WTC11 (cell line): ENCODE data around the gene ACTN1. TPM values are rescaled to one million over a fixed set of nuclear protein-coding genes. Genes with fewer than 3 reads are reported as not detected.
A peak's percentile ranks its signal among the peaks of the same experiment; 100 is the strongest.

ENCODE experiments used
- ATAC-seq: fragments of 200-7000 bp; cut with Tn5 transposase; 2 replicates; pipeline ENCODE4 v1.10.0; 2021; ENCODE audit warnings: mild to moderate bottlenecking, moderate library complexity
- CTCF ChIA-PET: fragments of 300-600 bp; sonication (Branson Sonifier 250); formaldehyde crosslinking; loops from one replicate; lab custom pipeline; 2021; ENCODE audit warnings: antibody characterized with exemption; lab: Charles Lee
- POLR2A ChIA-PET: fragments of 350-600 bp; sonication (Branson Sonifier 250); formaldehyde crosslinking; loops from one replicate; lab custom pipeline; 2021; ENCODE audit warnings: antibody characterized with exemption; lab: Charles Lee
- DNase-seq: peaks from one replicate; pipeline ENCODE4 v3.0.0; 2021; ENCODE audit warnings: low spot score
- H3K27ac Mint-ChIP-seq: 2 replicates; pipeline ENCODE4 v1.8.0; 2021; ENCODE audit warnings: mixed read lengths
- H3K27me3 Mint-ChIP-seq: 2 replicates; pipeline ENCODE4 v1.8.0; 2021; ENCODE audit warnings: low read depth, mild to moderate bottlenecking, moderate library complexity, mixed read lengths
- H3K36me3 Mint-ChIP-seq: 2 replicates; pipeline ENCODE4 v1.8.0; 2021; ENCODE audit warnings: mixed read lengths
- H3K4me1 Mint-ChIP-seq: 2 replicates; pipeline ENCODE4 v1.8.0; 2022; ENCODE audit warnings: mixed read lengths
- H3K4me3 Mint-ChIP-seq: 2 replicates; pipeline ENCODE4 v1.8.0; 2021; ENCODE audit warnings: mild to moderate bottlenecking, moderate library complexity, mixed read lengths
- H3K9me3 Mint-ChIP-seq: 2 replicates; pipeline ENCODE4 v1.8.0; 2021; ENCODE audit warnings: mixed read lengths
- ATF1 ChIP-seq: sonication (generic); formaldehyde crosslinking; IDR thresholded peaks from 2 replicates; pipeline ENCODE4 v1.8.1; 2023; ENCODE audit warnings: mild to moderate bottlenecking, moderate library complexity, missing genetic modification reagents
- CBFB ChIP-seq: sonication (generic); formaldehyde crosslinking; IDR thresholded peaks from 2 replicates; pipeline ENCODE4 v1.8.1; 2022; ENCODE audit warnings: mild to moderate bottlenecking, low read depth, missing genetic modification reagents
- ESRRA ChIP-seq: sonication (generic); formaldehyde crosslinking; IDR thresholded peaks from 2 replicates; pipeline ENCODE4 v1.8.1; 2022; ENCODE audit warnings: mild to moderate bottlenecking, missing genetic modification reagents, borderline replicate concordance
- JAZF1 ChIP-seq: fragments of 250-450 bp; sonication (Bioruptor Pico); IDR thresholded peaks from 2 replicates; pipeline ENCODE4 v1.9.0; 2021; ENCODE audit warnings: moderate library complexity, mild to moderate bottlenecking, inconsistent platforms
- MXD4 ChIP-seq: fragments of 250-450 bp; sonication (Bioruptor Pico); IDR thresholded peaks from 2 replicates; pipeline ENCODE4 v1.8.0; 2021; ENCODE audit warnings: mild to moderate bottlenecking, moderate library complexity, borderline replicate concordance
- NR2C2 ChIP-seq: sonication (generic); formaldehyde crosslinking; IDR thresholded peaks from 2 replicates; pipeline ENCODE4 v1.8.0; 2022; ENCODE audit warnings: mild to moderate bottlenecking, missing genetic modification reagents
- PRRX2 ChIP-seq: fragments of 250-450 bp; sonication (Bioruptor Pico); IDR thresholded peaks from 2 replicates; pipeline ENCODE4 v1.8.0; 2021; ENCODE audit warnings: mild to moderate bottlenecking
- TCF7 ChIP-seq: sonication (generic); formaldehyde crosslinking; IDR thresholded peaks from 2 replicates; pipeline ENCODE4 v1.8.0; 2022; ENCODE audit warnings: mild to moderate bottlenecking, low read depth, missing genetic modification reagents, moderate library complexity
- TEAD1 ChIP-seq: sonication (generic); formaldehyde crosslinking; IDR thresholded peaks from 2 replicates; pipeline ENCODE4 v1.8.0; 2022; ENCODE audit warnings: mild to moderate bottlenecking, missing genetic modification reagents
- ZNF281 ChIP-seq: sonication (generic); formaldehyde crosslinking; IDR thresholded peaks from 2 replicates; pipeline ENCODE4 v1.8.0; 2023; ENCODE audit warnings: mild to moderate bottlenecking, missing genetic modification reagents
- ZNF317 ChIP-seq: sonication (generic); formaldehyde crosslinking; IDR thresholded peaks from 2 replicates; pipeline ENCODE4 v1.8.1; 2023; ENCODE audit warnings: low read depth, mild to moderate bottlenecking, moderate library complexity, missing genetic modification reagents, borderline replicate concordance
- ZNF396 ChIP-seq: fragments of 250-450 bp; sonication (Bioruptor Pico); IDR thresholded peaks from 2 replicates; pipeline ENCODE4 v1.8.0; 2021; ENCODE audit warnings: mild to moderate bottlenecking, moderate library complexity, borderline replicate concordance
- ZNF671 ChIP-seq: fragments of 250-450 bp; sonication (Bioruptor Pico); IDR thresholded peaks from 2 replicates; pipeline ENCODE4 v1.8.0; 2021; ENCODE audit warnings: mild to moderate bottlenecking
- total RNA-seq: library from RNA; stranded (reverse); gene quantifications from 3 replicates; pipeline ENCODE4 v1.2.3, GENCODE V29; 2021
- TF ChIP-seq, protein P1 (sequence below): fragments of 250-450 bp; sonication (Bioruptor Pico); IDR thresholded peaks from 2 replicates; pipeline ENCODE4 v1.9.0; 2021; ENCODE audit warnings: mild to moderate bottlenecking, borderline replicate concordance
- TF ChIP-seq, protein P2 (sequence below): fragments of 250-450 bp; sonication (Bioruptor Pico); IDR thresholded peaks from 2 replicates; pipeline ENCODE4 v1.9.0; 2021; ENCODE audit warnings: mild to moderate bottlenecking
- TF ChIP-seq, protein P3 (sequence below): sonication (generic); formaldehyde crosslinking; IDR thresholded peaks from 2 replicates; pipeline ENCODE4 v1.8.0; 2022; ENCODE audit warnings: mild to moderate bottlenecking, missing genetic modification reagents

The ACTN1 gene
- total RNA-seq, 1 experiment from 2014 or later, result 196 TPM

DNA sequence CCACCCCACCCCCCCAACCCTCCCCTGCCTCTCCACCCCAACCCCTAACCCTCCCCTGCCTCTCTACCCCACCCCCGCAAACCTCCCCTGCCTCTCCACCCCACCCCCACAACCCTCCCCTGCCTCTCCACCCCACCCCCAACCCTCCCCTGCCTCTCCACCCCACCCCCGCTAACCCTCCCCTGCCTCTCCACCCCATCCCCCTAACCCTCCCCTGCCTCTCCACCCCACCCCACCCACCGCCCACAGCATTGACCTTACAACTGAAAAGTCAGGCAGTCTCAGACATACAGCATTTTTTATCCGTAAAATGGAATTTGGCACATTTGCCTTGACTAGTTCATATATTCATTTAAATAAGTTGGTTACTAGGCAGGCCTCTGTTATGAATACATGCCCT, 38.6 kb upstream of the ACTN1 start (continued):
- TF ChIP-seq, protein P1, sequence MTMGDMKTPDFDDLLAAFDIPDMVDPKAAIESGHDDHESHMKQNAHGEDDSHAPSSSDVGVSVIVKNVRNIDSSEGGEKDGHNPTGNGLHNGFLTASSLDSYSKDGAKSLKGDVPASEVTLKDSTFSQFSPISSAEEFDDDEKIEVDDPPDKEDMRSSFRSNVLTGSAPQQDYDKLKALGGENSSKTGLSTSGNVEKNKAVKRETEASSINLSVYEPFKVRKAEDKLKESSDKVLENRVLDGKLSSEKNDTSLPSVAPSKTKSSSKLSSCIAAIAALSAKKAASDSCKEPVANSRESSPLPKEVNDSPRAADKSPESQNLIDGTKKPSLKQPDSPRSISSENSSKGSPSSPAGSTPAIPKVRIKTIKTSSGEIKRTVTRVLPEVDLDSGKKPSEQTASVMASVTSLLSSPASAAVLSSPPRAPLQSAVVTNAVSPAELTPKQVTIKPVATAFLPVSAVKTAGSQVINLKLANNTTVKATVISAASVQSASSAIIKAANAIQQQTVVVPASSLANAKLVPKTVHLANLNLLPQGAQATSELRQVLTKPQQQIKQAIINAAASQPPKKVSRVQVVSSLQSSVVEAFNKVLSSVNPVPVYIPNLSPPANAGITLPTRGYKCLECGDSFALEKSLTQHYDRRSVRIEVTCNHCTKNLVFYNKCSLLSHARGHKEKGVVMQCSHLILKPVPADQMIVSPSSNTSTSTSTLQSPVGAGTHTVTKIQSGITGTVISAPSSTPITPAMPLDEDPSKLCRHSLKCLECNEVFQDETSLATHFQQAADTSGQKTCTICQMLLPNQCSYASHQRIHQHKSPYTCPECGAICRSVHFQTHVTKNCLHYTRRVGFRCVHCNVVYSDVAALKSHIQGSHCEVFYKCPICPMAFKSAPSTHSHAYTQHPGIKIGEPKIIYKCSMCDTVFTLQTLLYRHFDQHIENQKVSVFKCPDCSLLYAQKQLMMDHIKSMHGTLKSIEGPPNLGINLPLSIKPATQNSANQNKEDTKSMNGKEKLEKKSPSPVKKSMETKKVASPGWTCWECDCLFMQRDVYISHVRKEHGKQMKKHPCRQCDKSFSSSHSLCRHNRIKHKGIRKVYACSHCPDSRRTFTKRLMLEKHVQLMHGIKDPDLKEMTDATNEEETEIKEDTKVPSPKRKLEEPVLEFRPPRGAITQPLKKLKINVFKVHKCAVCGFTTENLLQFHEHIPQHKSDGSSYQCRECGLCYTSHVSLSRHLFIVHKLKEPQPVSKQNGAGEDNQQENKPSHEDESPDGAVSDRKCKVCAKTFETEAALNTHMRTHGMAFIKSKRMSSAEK, result no peak
- TF ChIP-seq ZNF396 (CRISPR knock-in tag) (no peak), ZNF281 (CRISPR knock-in tag) (no peak)

DNA sequence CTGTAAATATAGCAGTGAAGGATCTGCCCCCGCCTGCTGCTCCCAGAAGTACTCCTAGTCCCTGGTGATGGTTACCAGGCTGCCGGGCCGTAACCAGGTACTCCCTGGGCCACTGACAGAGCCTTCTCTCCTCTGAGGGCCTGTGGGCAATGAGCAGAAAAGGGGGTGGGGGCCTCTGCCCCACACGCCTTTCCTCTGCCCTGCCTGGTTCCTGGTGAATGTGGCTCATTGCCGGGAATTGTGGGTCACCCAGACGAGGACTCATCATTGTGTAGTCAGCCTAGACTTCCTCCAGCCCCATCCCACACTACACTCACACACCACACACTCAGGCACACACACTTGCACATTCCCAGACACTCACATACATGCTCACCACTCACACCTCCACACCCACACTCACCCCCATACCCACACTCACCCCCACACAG, 35.7 kb upstream of the ACTN1 start:
- TF ChIP-seq, protein P2, sequence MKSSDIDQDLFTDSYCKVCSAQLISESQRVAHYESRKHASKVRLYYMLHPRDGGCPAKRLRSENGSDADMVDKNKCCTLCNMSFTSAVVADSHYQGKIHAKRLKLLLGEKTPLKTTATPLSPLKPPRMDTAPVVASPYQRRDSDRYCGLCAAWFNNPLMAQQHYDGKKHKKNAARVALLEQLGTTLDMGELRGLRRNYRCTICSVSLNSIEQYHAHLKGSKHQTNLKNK (CRISPR knock-in tag), result no peak
- no peak for TF ChIP-seq ESRRA (CRISPR knock-in tag)
- TF ChIP-seq MXD4 (CRISPR knock-in tag), result no peak
- no peak for TF ChIP-seq TEAD1
- no peak for TF ChIP-seq ZNF396 (CRISPR knock-in tag)
- TF ChIP-seq ZNF671, result no peak
- no peak for TF ChIP-seq NR2C2 (CRISPR knock-in tag)
- TF ChIP-seq, protein P3, sequence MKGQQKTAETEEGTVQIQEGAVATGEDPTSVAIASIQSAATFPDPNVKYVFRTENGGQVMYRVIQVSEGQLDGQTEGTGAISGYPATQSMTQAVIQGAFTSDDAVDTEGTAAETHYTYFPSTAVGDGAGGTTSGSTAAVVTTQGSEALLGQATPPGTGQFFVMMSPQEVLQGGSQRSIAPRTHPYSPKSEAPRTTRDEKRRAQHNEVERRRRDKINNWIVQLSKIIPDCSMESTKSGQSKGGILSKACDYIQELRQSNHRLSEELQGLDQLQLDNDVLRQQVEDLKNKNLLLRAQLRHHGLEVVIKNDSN (CRISPR knock-in tag), result no peak
- no peak for TF ChIP-seq ATF1 (CRISPR knock-in tag)
- TF ChIP-seq CBFB (CRISPR knock-in tag), result no peak
- no peak for TF ChIP-seq TCF7 (CRISPR knock-in tag)
- TF ChIP-seq JAZF1 (CRISPR knock-in tag), result no peak
- no peak for TF ChIP-seq PRRX2 (CRISPR knock-in tag)
- no peak for TF ChIP-seq ZNF317 (CRISPR knock-in tag)
- H3K4me1 Mint-ChIP-seq, result peaks cover 38% of the 10 kb centered on the region
- DNase-seq (no peak), ATAC-seq (no peak)
- no peaks in the 10 kb centered on the region for H3K36me3 Mint-ChIP-seq
- H3K27me3 Mint-ChIP-seq, result no peaks in the 10 kb centered on the region
- no peaks in the 10 kb centered on the region for H3K9me3 Mint-ChIP-seq
- POLR2A ChIA-PET, result no interaction called here
- H3K27ac Mint-ChIP-seq, result peak overlapping the region; percentile 71
- CTCF ChIA-PET, result interaction anchor here (1.7 kb wide), 1 partner anchor 12 kb away, joined by 4 read pairs; no protein-coding TSS in a partner anchor
- no peak overlapping the region for H3K4me3 Mint-ChIP-seq
